Mammary epithelial cell (primary cell): ENCODE measurements around the gene TRMU.

Experiments used
- EZH2 ChIP-seq: IDR thresholded peaks from 2 replicates; pipeline ENCODE4 v1.6.1; 2012; ENCODE audit warnings: low read length, inconsistent platforms, borderline replicate concordance
- TF ChIP-seq, protein P1 (sequence below), 2 donors: IDR thresholded peaks in 1 of 2; conservative IDR thresholded peaks in 1 of 2; 2 replicates each; pipeline ENCODE4 v1.5.1; 2011 to 2012; ENCODE audit warnings: inconsistent platforms in 2 of 2, low read length in 2 of 2, mild to moderate bottlenecking in 2 of 2, control low read depth in 1 of 2, low read depth in 1 of 2; ENCODE audit not compliant: insufficient read depth in 1 of 2; ENCODE audit errors: extremely low read depth in 1 of 2

DNA sequence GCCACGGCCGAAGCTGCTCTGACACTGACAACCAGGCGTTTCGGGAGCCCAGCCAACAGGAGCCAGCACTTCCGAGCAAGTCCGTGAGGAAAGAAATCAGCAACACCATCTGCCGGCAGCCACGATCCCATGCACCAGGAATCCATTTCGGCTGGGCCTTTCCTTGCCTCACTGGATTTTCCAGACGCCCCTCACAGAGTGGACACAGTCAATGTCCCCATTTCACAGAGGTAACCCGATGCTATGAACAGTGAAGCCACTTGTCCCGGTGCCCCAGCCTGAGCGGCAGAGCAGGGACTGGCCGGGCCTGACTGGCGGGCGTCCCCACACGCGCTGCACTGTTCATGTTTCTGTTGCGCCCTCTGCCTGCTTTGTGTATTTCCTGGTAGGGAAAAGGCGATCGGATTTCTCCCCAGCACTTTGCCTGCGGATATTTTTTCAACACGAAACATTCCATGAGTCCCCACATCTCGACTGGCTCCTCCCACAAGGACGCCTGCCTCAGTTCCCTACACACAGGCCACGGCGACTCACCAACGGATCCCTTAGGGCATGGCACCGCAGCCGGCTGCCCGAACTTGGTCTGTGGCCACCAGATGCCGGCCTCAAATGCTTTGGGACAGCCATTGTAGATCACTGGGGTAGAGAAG lies 55.3 kb downstream of the TRMU start:
- TF ChIP-seq, protein P1, sequence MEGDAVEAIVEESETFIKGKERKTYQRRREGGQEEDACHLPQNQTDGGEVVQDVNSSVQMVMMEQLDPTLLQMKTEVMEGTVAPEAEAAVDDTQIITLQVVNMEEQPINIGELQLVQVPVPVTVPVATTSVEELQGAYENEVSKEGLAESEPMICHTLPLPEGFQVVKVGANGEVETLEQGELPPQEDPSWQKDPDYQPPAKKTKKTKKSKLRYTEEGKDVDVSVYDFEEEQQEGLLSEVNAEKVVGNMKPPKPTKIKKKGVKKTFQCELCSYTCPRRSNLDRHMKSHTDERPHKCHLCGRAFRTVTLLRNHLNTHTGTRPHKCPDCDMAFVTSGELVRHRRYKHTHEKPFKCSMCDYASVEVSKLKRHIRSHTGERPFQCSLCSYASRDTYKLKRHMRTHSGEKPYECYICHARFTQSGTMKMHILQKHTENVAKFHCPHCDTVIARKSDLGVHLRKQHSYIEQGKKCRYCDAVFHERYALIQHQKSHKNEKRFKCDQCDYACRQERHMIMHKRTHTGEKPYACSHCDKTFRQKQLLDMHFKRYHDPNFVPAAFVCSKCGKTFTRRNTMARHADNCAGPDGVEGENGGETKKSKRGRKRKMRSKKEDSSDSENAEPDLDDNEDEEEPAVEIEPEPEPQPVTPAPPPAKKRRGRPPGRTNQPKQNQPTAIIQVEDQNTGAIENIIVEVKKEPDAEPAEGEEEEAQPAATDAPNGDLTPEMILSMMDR (conservative IDR thresholded peaks at IDR 0.05 in 1 of 2, IDR thresholded peaks at IDR 0.05 in 1 of 2; ENCODE audit: extremely low read depth in 1 of 2, insufficient read depth in 1 of 2, low read depth in 1 of 2, low read length in 2 of 2), result no peak
- TF ChIP-seq EZH2, result no peak
